Measurements from ENCODE around the gene YEATS4. TPM values are rescaled to one million over a fixed set of nuclear protein-coding genes. Genes with fewer than 3 reads are reported as not detected.
A peak's percentile ranks its signal among the peaks of the same experiment; 100 is the strongest.

Gene YEATS4
- total RNA-seq, 1 experiment from 2014 or later: 37.1 TPM

GRCh38 chr12:69354172-69354555, 5.4 kb upstream of the YEATS4 start:
- ChIA-PET CTCF (no interaction called here), POLR2A (no interaction called here)
- peak overlapping the region; percentile 2; the same call in 1 of the 2 replicates for H3K27ac Mint-ChIP-seq

More at GRCh38 chr12:69354172-69354555, 5.4 kb upstream of the YEATS4 start:
- no peaks in the 10 kb centered on the region for H3K36me3 Mint-ChIP-seq
- H3K4me1 Mint-ChIP-seq: peaks cover 15% of the 10 kb centered on the region
- ATAC-seq (no peak), DNase-seq (ENCODE audit: low spot score) (no peak)
- H3K4me3 Mint-ChIP-seq: no peak overlapping the region
- no peaks in the 10 kb centered on the region for H3K27me3 Mint-ChIP-seq (ENCODE audit: low read depth)
- H3K9me3 Mint-ChIP-seq: no peaks in the 10 kb centered on the region
- no peak for TF ChIP-seq ZNF232 (CRISPR knock-in tag; IDR thresholded peaks at IDR 0.05)
- TF ChIP-seq ZNF512 (CRISPR knock-in tag; IDR thresholded peaks at IDR 0.05; ENCODE audit: borderline replicate concordance): no peak
- no peak for TF ChIP-seq STAT6 (CRISPR knock-in tag; conservative IDR thresholded peaks at IDR 0.05; ENCODE audit: low read depth)
- no peak for TF ChIP-seq JUN (CRISPR knock-in tag; IDR thresholded peaks at IDR 0.05)
- no peak for TF ChIP-seq ZNF138 (CRISPR knock-in tag; conservative IDR thresholded peaks at IDR 0.05)
- no peak for TF ChIP-seq PRDM15 (CRISPR knock-in tag; IDR thresholded peaks at IDR 0.05)
- no peak for TF ChIP-seq ZNF317 (CRISPR knock-in tag; IDR thresholded peaks at IDR 0.05; ENCODE audit: borderline replicate concordance, low read depth)
- no peak for TF ChIP-seq ERG (CRISPR knock-in tag; IDR thresholded peaks at IDR 0.05)
- TF ChIP-seq FOXK1 (CRISPR knock-in tag; IDR thresholded peaks at IDR 0.05): no peak
- TF ChIP-seq MAX (CRISPR knock-in tag; IDR thresholded peaks at IDR 0.05): no peak
- no peak for TF ChIP-seq ZMAT4 (CRISPR knock-in tag; IDR thresholded peaks at IDR 0.05)
- TF ChIP-seq HMGA2 (CRISPR knock-in tag; IDR thresholded peaks at IDR 0.05): no peak
- no peak for TF ChIP-seq PRRX2 (CRISPR knock-in tag; IDR thresholded peaks at IDR 0.05)
- TF ChIP-seq ZNF263 (CRISPR knock-in tag; IDR thresholded peaks at IDR 0.05; ENCODE audit: low read depth): no peak
